Choroid plexus epithelial cell (primary cell): Measurements from ENCODE around the gene HDAC3.

Experiments
- DNase-seq: peaks from one replicate; pipeline ENCODE4 v3.0.0-alpha.2; 2010; ENCODE audit warnings: low read depth
- H3K4me3 ChIP-seq: 2 replicates; pipeline ENCODE4 v1.5.1; 2011; ENCODE audit warnings: low read depth, mild to moderate bottlenecking, control low read depth, low read length, moderate library complexity
- TF ChIP-seq, protein P1 (sequence below): conservative IDR thresholded peaks from 2 replicates; pipeline ENCODE4 v1.5.1; 2011; ENCODE audit warnings: low read depth, mild to moderate bottlenecking, control low read depth, inconsistent platforms, low read length, moderate library complexity

The HDAC3 gene

DNA sequence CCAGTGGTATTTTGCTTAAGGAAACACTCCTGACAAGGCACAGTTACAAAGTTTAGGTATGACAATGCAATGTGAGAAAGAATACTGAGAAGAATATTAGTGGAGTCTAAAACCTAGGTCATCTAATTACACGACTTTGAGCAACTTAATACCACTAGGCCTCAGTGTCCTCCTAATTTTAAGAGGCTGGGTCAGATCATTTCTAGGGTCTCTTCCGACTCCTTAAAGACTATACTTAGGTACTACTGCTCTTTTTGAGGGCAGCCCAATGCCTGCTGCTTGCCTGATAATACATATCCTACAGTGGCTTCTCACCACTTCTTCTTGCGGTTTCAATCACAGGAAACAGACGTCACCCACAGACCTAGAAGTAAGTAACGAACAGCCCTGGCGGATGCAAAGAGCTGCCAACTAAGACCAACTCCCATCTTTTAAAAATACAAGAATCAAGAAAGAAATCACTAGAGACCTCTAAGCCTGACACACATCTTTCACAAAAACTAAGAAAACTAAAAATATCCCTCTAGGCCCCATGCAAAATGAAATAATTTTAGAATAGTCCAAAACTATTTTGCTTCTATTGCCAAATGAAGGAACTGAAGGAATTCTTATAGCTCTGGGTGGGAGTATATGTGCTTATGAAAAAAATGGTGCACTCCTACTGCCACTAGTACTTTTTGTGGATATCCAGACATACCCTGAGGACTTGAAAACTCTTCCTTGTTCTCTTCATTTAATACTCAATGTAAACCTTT, 30.9 kb downstream of the HDAC3 start:
- TF ChIP-seq, protein P1, sequence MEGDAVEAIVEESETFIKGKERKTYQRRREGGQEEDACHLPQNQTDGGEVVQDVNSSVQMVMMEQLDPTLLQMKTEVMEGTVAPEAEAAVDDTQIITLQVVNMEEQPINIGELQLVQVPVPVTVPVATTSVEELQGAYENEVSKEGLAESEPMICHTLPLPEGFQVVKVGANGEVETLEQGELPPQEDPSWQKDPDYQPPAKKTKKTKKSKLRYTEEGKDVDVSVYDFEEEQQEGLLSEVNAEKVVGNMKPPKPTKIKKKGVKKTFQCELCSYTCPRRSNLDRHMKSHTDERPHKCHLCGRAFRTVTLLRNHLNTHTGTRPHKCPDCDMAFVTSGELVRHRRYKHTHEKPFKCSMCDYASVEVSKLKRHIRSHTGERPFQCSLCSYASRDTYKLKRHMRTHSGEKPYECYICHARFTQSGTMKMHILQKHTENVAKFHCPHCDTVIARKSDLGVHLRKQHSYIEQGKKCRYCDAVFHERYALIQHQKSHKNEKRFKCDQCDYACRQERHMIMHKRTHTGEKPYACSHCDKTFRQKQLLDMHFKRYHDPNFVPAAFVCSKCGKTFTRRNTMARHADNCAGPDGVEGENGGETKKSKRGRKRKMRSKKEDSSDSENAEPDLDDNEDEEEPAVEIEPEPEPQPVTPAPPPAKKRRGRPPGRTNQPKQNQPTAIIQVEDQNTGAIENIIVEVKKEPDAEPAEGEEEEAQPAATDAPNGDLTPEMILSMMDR: no peak
- peak; percentile 53 for DNase-seq
- no peak overlapping the region for H3K4me3 ChIP-seq

DNA sequence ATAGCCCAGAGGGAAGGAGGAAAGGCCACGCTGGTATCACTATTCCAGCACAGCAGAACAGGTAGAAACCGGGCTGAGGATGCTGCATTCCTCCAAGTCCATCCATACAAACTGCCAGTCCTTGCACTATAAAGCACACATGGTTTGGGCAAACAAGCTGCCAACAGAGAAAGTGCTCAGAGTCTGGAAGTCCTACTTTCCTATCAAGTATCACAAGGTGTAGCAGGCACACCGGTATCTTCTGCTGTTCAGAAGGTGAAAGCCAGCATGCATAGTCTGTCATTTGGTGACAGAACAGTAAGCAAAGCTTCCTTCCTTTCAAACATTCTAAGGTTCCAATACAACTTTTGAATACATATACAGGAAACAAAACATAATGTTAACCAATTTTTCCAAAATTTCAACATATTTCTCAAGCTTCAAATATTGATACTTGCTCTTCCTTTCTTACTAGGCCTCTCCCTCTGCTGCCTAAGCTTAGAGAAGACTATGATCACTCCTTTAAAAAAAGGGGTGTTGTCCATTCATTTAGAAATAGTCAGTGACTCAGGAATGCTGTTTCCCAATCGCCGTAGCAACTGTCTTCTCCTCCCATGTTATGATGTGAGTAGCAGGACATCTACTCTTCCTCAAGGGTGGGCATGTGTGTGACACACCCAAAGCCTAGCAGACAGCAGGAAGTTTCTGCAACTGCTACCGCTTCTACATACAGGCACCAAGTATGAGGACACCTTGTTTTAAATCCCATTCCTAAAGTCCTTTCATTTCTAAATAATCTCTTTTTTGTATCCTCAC, 32.5 kb downstream of the HDAC3 start:
- TF ChIP-seq, protein P1: no peak
- DNase-seq: peak; percentile 94
- H3K4me3 ChIP-seq: no peak overlapping the region

DNA sequence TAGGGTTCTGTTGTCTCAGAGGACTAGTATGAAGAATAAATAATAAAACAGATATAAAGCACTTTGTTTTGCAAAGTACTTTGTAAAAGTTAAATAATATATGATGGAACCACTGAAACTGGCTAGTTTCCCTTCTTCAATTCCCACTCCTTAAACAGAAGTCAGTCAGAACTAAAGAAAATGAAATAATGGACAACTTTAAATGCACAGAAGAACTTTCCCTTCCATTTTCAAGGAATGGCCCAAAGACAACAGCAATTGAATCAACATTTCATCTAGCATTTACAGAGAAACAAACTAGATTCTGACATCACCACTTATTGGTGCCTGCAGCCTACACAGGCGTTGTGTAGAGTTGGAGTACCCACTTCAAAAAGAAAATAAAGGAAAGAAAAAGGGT, 34.0 kb downstream of the HDAC3 start:
- TF ChIP-seq, protein P1: no peak
- no peak overlapping the region for H3K4me3 ChIP-seq
- no peak for DNase-seq

DNA sequence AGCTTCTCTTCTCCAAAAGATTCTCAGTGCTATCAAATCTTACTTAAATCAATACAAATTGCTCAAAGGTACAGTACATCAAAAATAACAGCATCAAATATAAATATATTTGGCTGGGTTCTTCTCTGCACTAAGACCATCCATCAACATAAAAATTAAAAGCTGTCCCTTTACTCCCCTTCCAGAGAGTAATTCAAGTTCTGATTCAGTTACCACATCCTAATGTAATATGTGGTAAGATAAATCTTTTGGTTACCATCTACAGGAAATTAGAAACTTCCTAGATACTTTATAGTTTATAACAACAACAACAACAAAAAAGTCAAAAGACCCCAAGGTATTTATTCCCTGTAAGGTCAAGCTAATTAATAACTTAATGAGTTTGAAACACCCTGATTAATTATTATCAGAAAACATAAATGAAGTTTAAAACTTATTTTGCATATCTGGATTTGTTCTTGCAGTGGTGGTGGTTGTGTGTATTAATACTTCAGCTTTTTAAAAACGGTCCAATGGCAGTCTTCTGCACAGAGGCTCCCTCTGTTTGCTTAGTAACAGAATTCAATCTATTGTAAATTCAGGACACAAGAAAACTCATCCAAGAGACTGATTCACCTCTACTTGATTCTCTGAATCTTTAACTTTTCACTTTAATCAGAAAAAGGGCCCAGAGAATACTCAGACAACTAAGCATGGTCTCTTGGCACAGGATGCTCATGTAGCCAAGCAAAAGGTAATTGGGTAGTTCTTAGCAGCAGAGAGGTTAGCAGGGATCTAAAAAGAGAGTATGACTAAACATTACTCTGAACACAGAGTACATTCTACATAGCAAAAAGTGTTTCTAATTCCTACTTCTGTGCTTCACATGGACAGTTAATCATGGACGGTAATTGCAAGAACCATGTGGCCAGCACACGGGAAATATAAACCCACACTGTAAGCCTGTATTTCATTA, 38.0 kb downstream of the HDAC3 start:
- DNase-seq: peak; percentile 44
- TF ChIP-seq, protein P1: no peak
- H3K4me3 ChIP-seq: no peak overlapping the region

DNA sequence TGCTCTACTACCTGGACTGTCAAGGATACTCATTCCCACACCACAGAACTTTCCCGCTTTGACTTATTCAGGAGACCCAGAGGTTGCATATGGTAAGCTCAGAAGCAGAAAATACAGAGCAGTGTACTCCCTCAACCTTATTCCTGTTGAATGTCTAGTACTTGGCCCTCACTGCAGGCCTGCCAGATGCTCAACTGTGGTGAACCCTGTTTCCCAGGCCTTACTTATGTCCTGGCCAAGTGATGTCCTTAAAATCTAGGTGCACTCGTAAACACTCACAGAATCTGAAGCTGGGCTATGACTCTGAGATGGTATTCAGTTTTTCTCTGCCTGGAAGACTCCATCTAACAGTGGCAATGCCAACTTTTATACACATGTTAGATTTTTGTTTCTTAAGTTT, 38.8 kb downstream of the HDAC3 start:
- H3K4me3 ChIP-seq: no peak overlapping the region
- TF ChIP-seq, protein P1: no peak
- DNase-seq: no peak

DNA sequence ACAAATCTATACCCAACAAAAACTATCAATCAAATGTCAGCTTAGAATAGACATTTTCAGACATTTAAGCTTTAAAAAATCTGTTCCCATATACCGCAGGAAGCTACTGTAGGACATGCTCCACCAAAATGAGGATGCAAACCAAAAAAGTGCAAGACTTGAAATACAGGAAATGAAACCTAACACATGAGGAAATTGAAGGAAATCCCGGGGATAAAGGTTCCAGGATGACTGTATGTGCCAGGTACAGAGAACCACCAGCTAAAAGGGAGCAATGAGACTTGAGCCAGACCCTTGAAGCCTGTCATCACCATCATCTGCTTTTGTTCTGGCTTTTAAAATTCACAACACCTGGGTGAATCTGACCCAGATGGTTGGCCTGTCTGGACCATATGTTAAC, 39.3 kb downstream of the HDAC3 start:
- H3K4me3 ChIP-seq: no peak overlapping the region
- no peak for DNase-seq
- TF ChIP-seq, protein P1: no peak
